M059J (cell line): ENCODE results near the gene PCDHB8. TPM values are rescaled to one million over a fixed set of nuclear protein-coding genes. Genes with fewer than 3 reads are reported as not detected.

Experiments used
- total RNA-seq: library from RNA; depleted of rRNA; stranded (reverse); fragments of >200 nt; shearing (Covaris generic); gene quantifications from 2 replicates; pipeline ENCODE4 v1.2.3, GENCODE V29; 2014; rRNA removed

PCDHB8 gene
- total RNA-seq, 1 experiment from 2014 or later, result 3.8 TPM

Other genes starting within 250 kb of the PCDHB8 start
- gene PCDHAC2, start 211.3 kb upstream of the PCDHB8 start, total RNA-seq, result 0.17 TPM in 1 of 2 replicates, not detected in the other
- not detected in 2 replicates for gene PCDHB1, start 126.4 kb upstream of the PCDHB8 start, total RNA-seq
- gene PCDHB2, start 83.2 kb upstream of the PCDHB8 start, total RNA-seq, result 0.32 and 2.1 TPM in 2 replicates
- 3.9 and 8.0 TPM in 2 replicates for gene PCDHB3, start 77.3 kb upstream of the PCDHB8 start, total RNA-seq
- gene PCDHB4, start 56.0 kb upstream of the PCDHB8 start, total RNA-seq, result 0.07 TPM in 1 of 2 replicates, not detected in the other
- not detected in 2 replicates for gene PCDHB5, start 42.6 kb upstream of the PCDHB8 start, total RNA-seq
- gene PCDHB6, start 27.7 kb upstream of the PCDHB8 start, total RNA-seq, result 0.49 and 0.62 TPM in 2 replicates
- 1.7 and 2.1 TPM in 2 replicates for gene PCDHB7, start 5.1 kb upstream of the PCDHB8 start, total RNA-seq
- 3.0 and 8.6 TPM in 2 replicates for gene PCDHB16, start 4.6 kb downstream of the PCDHB8 start, total RNA-seq
- gene PCDHB9, start 9.4 kb downstream of the PCDHB8 start, total RNA-seq, result 1.6 and 9.3 TPM in 2 replicates
- gene PCDHB10, start 14.6 kb downstream of the PCDHB8 start, total RNA-seq, result 0.49 and 1.3 TPM in 2 replicates
- gene PCDHB11, start 21.8 kb downstream of the PCDHB8 start, total RNA-seq, result 0.25 and 0.49 TPM in 2 replicates
- 1.7 and 2.6 TPM in 2 replicates for gene PCDHB12, start 30.9 kb downstream of the PCDHB8 start, total RNA-seq
- gene PCDHB13, start 36.1 kb downstream of the PCDHB8 start, total RNA-seq, result 0.39 and 0.42 TPM in 2 replicates
- gene PCDHB14, start 45.6 kb downstream of the PCDHB8 start, total RNA-seq, result 0.44 and 1.9 TPM in 2 replicates
- 0.17 TPM in 1 of 2 replicates, not detected in the other for gene PCDHB15, start 67.6 kb downstream of the PCDHB8 start, total RNA-seq
- gene SLC25A2, start 126.3 kb downstream of the PCDHB8 start, total RNA-seq, result 0.05 TPM in 1 of 2 replicates, not detected in the other
- 52.8 and 84.2 TPM in 2 replicates for gene TAF7, start 143.0 kb downstream of the PCDHB8 start, total RNA-seq
- gene PCDHGA1, start 152.7 kb downstream of the PCDHB8 start, total RNA-seq, result 0.71 and 0.89 TPM in 2 replicates
- gene PCDHGA2, start 161.0 kb downstream of the PCDHB8 start, total RNA-seq, result 0.22 and 0.32 TPM in 2 replicates
- 0.49 TPM in 1 of 2 replicates, not detected in the other for gene PCDHGA3, start 166.0 kb downstream of the PCDHB8 start, total RNA-seq
- 3.3 and 4.9 TPM in 2 replicates for gene PCDHGB1, start 172.3 kb downstream of the PCDHB8 start, total RNA-seq
- gene PCDHGA4, start 177.2 kb downstream of the PCDHB8 start, total RNA-seq, result 0.17 and 0.91 TPM in 2 replicates
- gene PCDHGB2, start 182.2 kb downstream of the PCDHB8 start, total RNA-seq, result 0.25 and 0.57 TPM in 2 replicates
- gene PCDHGA5, start 186.4 kb downstream of the PCDHB8 start, total RNA-seq, result 0.02 and 0.10 TPM in 2 replicates
- 0.49 and 0.54 TPM in 2 replicates for gene PCDHGB3, start 192.5 kb downstream of the PCDHB8 start, total RNA-seq
- 0.07 and 1.1 TPM in 2 replicates for gene PCDHGA6, start 196.1 kb downstream of the PCDHB8 start, total RNA-seq
- 0.17 TPM in 1 of 2 replicates, not detected in the other for gene PCDHGA7, start 205.0 kb downstream of the PCDHB8 start, total RNA-seq
- not detected in 2 replicates for gene PCDHGB4, start 209.9 kb downstream of the PCDHB8 start, total RNA-seq
- 0.07 TPM in 1 of 2 replicates, not detected in the other for gene PCDHGA8, start 214.8 kb downstream of the PCDHB8 start, total RNA-seq
- gene PCDHGB5, start 220.2 kb downstream of the PCDHB8 start, total RNA-seq, result not detected in 2 replicates
- gene PCDHGA9, start 225.0 kb downstream of the PCDHB8 start, total RNA-seq, result 0.02 and 0.17 TPM in 2 replicates
- gene PCDHGB6, start 230.2 kb downstream of the PCDHB8 start, total RNA-seq, result 0.02 TPM in 1 of 2 replicates, not detected in the other
- gene PCDHGA10, start 235.2 kb downstream of the PCDHB8 start, total RNA-seq, result 0.71 and 0.89 TPM in 2 replicates
- 7.1 and 7.7 TPM in 2 replicates for gene PCDHGB7, start 239.9 kb downstream of the PCDHB8 start, total RNA-seq
- gene PCDHGA11, start 243.3 kb downstream of the PCDHB8 start, total RNA-seq, result 0.05 TPM in 1 of 2 replicates, not detected in the other